Measurements from ENCODE around the gene IFITM1. TPM values are rescaled to one million over a fixed set of nuclear protein-coding genes. Genes with fewer than 3 reads are reported as not detected.
"Not testable (repeated sequence)": the region's sequence is repeated elsewhere in the genome, so short reads cannot be mapped to it uniquely, and the experiment has no call there.

The IFITM1 gene
- total and polyA plus RNA-seq, 2 experiments from 2014 or later: 68.9 to 74.3 TPM

DNA sequence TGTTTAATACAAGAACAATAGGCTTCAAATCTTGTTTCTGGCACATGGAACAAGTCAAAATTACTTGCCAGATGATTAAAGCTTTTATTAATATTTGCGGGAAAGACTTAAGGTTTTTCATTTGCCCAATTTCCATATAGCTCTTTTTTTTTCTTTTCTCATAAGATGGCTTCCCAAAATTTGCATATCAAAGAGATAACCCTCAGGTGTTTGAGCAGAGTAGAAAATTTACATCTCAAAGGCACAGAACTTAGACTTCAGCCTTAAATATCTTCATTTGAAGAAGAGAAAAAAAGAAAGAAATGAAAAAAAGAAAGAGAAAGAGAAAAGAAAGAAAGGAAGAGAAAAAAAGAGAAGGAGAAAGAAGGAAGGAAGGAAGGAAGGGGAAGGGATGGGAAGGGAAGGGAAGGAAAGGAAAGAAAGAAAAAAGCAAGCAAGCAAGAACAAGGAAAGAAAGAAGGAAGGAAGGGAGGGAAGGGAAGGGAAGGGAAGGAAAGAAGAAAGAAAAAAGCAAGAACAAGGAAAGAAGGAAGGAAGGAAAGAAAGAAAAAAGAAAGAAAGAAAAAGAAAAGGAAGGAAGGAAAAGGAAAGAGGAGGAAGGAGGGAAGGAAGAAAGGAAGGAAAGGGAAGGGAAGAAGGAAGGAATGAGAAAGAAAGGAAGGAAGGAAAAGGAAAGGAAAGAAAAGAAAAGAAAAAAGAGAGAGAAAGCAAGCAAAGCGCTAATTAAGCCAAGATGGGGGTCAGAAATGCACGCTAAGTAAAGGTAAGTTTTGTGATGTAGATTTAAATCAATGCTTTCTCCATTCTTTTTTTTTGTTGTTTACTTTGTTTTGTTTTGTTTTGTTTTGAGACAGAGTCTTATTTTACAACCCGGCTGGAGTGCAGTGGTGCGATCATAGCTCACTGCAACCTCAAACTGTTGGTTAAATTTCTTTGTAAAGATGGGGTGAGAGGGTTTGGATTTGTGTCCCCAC, 27.0 kb downstream of the IFITM1 start:
- no peak for DNase-seq (ENCODE audit: low read depth in 1 of 2, low spot score in 1 of 2)
- Histone ChIP-seq H3K36me3 (no peaks in the 10 kb centered on the region), H3K9me3 (ENCODE audit: low read depth) (no peaks in the 10 kb centered on the region), H3K4me3 (no peak overlapping the region), H3K27me3 (no peaks in the 10 kb centered on the region), H3K4me1 (ENCODE audit: low read depth) (peaks cover 3% of the 10 kb centered on the region), H3K27ac (no peak overlapping the region)
- TF ChIP-seq CTCF (IDR thresholded peaks at IDR 0.05; ENCODE audit: low read depth, low read length): no peak

DNA sequence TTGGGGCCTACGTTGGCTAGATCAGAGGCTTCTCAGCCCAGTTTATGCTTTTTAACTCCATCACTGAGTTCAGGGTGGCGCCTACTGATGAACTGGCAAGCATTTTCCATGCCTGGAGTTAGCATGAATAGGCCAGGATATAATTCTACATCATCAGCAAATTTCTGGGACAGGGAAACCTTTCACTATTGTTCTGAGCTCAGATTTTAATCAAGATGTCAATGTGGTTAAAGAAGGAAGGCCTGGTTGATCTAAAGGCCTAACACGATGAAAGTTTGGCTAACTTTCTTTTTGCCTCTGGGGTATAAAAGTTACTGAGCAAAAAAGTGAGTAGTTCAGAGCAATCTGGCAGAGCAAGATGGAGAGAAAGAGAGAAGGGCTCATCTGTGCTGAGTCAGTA, 28.5 kb downstream of the IFITM1 start:
- H3K27me3 ChIP-seq: no peaks in the 10 kb centered on the region
- no peaks in the 10 kb centered on the region for H3K9me3 ChIP-seq (ENCODE audit: low read depth)
- DNase-seq (ENCODE audit: low read depth in 1 of 2, low spot score in 1 of 2): no peak
- H3K36me3 ChIP-seq: no peaks in the 10 kb centered on the region
- H3K4me3 ChIP-seq: no peak overlapping the region
- no peaks in the 10 kb centered on the region for H3K4me1 ChIP-seq (ENCODE audit: low read depth)
- H3K27ac ChIP-seq: no peak overlapping the region
- no peak for TF ChIP-seq CTCF (IDR thresholded peaks at IDR 0.05; ENCODE audit: low read depth, low read length)

GRCh38 chr11:344836-345578, 31.2 kb downstream of the IFITM1 start:
- Histone ChIP-seq H3K36me3 (no peaks in the 10 kb centered on the region), H3K27me3 (no peaks in the 10 kb centered on the region), H3K27ac (no peak overlapping the region), H3K4me3 (no peak overlapping the region), H3K4me1 (ENCODE audit: low read depth) (no peaks in the 10 kb centered on the region), H3K9me3 (ENCODE audit: low read depth) (no peaks in the 10 kb centered on the region)
- TF ChIP-seq CTCF (IDR thresholded peaks at IDR 0.05; ENCODE audit: low read depth, low read length): no peak
- DNase-seq (ENCODE audit: low read depth in 1 of 2, low spot score in 1 of 2): no peak

- Histone ChIP-seq H3K4me3 (no peak overlapping the region), H3K27ac (no peak overlapping the region), H3K9me3 (ENCODE audit: low read depth) (no peaks in the 10 kb centered on the region), H3K4me1 (ENCODE audit: low read depth) (no peaks in the 10 kb centered on the region), H3K27me3 (no peaks in the 10 kb centered on the region), H3K36me3 (no peaks in the 10 kb centered on the region)
- no peak for DNase-seq (ENCODE audit: low read depth in 1 of 2, low spot score in 1 of 2)
- no peak for TF ChIP-seq CTCF (IDR thresholded peaks at IDR 0.05; ENCODE audit: low read depth, low read length)
These were observed 32.7 kb downstream of the IFITM1 start for GRCh38 chr11:346529-346928.

GRCh38 chr11:349270-349954, 35.6 kb downstream of the IFITM1 start:
- not testable (repeated sequence) for H3K36me3 ChIP-seq; H3K27me3 ChIP-seq; H3K4me1 ChIP-seq (ENCODE audit: low read depth); H3K9me3 ChIP-seq (ENCODE audit: low read depth); H3K27ac ChIP-seq; DNase-seq (ENCODE audit: low read depth in 1 of 2, low spot score in 1 of 2); H3K4me3 ChIP-seq

DNA sequence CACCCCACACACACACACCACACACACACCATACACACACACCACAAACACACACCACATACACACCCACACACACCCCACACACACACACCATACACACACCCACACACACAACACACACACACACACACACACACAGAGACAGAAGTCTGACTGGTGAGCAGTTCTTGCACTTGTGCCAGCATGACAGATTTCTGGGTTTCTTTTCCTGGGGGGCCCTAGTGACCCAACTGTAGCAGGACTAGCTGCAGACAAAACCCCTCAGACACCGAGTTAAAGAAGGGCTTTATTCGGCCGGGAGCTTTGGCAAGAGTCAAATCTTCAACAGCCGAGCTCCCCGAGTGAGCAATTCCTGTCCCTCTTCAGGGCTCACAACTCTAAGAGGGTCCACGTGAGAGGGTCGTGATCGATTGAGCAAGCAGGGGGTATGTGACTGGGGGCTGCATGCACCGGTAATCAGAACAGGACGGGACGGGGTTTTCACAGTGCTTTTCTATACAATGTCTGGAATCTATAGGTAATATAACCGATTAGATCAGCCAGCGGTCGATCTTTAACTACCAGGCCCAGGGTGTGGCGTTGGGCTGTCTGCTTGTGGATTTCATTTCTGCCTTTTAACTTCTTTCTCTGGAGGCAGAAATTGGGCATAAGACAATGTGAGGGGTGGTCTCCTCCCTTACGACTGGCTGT, 36.3 kb downstream of the IFITM1 start:
- H3K4me3 ChIP-seq; H3K27me3 ChIP-seq; H3K4me1 ChIP-seq (ENCODE audit: low read depth); DNase-seq (ENCODE audit: low read depth in 1 of 2, low spot score in 1 of 2); H3K27ac ChIP-seq; H3K9me3 ChIP-seq (ENCODE audit: low read depth); H3K36me3 ChIP-seq: not testable (repeated sequence)
